ENCODE results near the gene HSPA8.
A peak's percentile ranks its signal among the peaks of the same experiment; 100 is the strongest.

Gene HSPA8

GRCh38 chr11:123084454-123084853 lies 22.5 kb upstream of the HSPA8 start:
- no peak for TF ChIP-seq CTCF (IDR thresholded peaks at IDR 0.05; ENCODE audit: low read depth, low read length)

GRCh38 chr11:123083623-123084029 lies 21.7 kb upstream of the HSPA8 start:
- DNase-seq (ENCODE audit: extremely low read depth, low read depth) = peak; percentile 83
- no peak for TF ChIP-seq CTCF (IDR thresholded peaks at IDR 0.05; ENCODE audit: low read depth, low read length)

More at GRCh38 chr11:123084454-123084853, 22.5 kb upstream of the HSPA8 start:
- DNase-seq (ENCODE audit: extremely low read depth, low read depth) = no peak

GRCh38 chr11:123082977-123083376 lies 21.0 kb upstream of the HSPA8 start:
- DNase-seq (ENCODE audit: extremely low read depth, low read depth) = no peak
- no peak for TF ChIP-seq CTCF (IDR thresholded peaks at IDR 0.05; ENCODE audit: low read depth, low read length)

GRCh38 chr11:123080015-123080414 lies 18.1 kb upstream of the HSPA8 start:
- no peak for TF ChIP-seq CTCF (IDR thresholded peaks at IDR 0.05; ENCODE audit: low read depth, low read length)
- DNase-seq (ENCODE audit: extremely low read depth, low read depth) = no peak

- no peak for DNase-seq (ENCODE audit: extremely low read depth, low read depth)
- TF ChIP-seq CTCF (IDR thresholded peaks at IDR 0.05; ENCODE audit: low read depth, low read length) = no peak
These were observed 14.5 kb upstream of the HSPA8 start for GRCh38 chr11:123076484-123076883.

GRCh38 chr11:123073343-123074057 lies 11.6 kb upstream of the HSPA8 start:
- DNase-seq (ENCODE audit: extremely low read depth, low read depth) = no peak
- no peak for TF ChIP-seq CTCF (IDR thresholded peaks at IDR 0.05; ENCODE audit: low read depth, low read length)

GRCh38 chr11:123072762-123073161 lies 10.8 kb upstream of the HSPA8 start:
- TF ChIP-seq CTCF (IDR thresholded peaks at IDR 0.05; ENCODE audit: low read depth, low read length) = no peak
- DNase-seq (ENCODE audit: extremely low read depth, low read depth) = no peak

Measured in AG09319 (cell line).